OCI-LY7 (cell line): Measurements from ENCODE around the gene TGIF2. TPM values are rescaled to one million over a fixed set of nuclear protein-coding genes. Genes with fewer than 3 reads are reported as not detected.
A peak's percentile ranks its signal among the peaks of the same experiment; 100 is the strongest.

ENCODE experiments used
- BruUV-seq: library from RNA; stranded (reverse); fragments of 400-500 nt; replicated peaks from 2 replicates; lab custom pipeline; 2021; lab: Mats Ljungman, UMichigan
- CTCF ChIA-PET: fragments of 300-600 bp; sonication (Branson Sonifier 250); formaldehyde crosslinking; loops from one replicate; lab custom pipeline; 2022; ENCODE audit warnings: antibody characterized with exemption; ENCODE audit not compliant: unreplicated experiment; lab: Charles Lee
- POLR2A ChIA-PET: fragments of 300-600 bp; sonication (Branson Sonifier 250); formaldehyde crosslinking; loops from one replicate; lab custom pipeline; 2022; ENCODE audit warnings: antibody characterized with exemption; lab: Charles Lee
- DNase-seq: peaks from one replicate; pipeline ENCODE4 v3.0.0-alpha.2; 2015; ENCODE audit warnings: low spot score
- H2AFZ ChIP-seq: fragments of 200-600 bp; sonication (generic), shearing (Covaris generic); 2 replicates; pipeline ENCODE4 v1.6.1; 2014; ENCODE audit warnings: mild to moderate bottlenecking, antibody characterized with exemption, low read length, moderate library complexity
- H3K27ac ChIP-seq: fragments of 200-600 bp; sonication (generic); 2 replicates; pipeline ENCODE4 v1.5.1; 2014; ENCODE audit warnings: mixed run types, low read depth, mild to moderate bottlenecking, moderate library complexity, low read length, inconsistent platforms; ENCODE audit not compliant: poor library complexity, severe bottlenecking
- H3K36me3 ChIP-seq: fragments of 200-600 bp; sonication (generic); 2 replicates; pipeline ENCODE4 v1.6.1; 2014; ENCODE audit warnings: mild to moderate bottlenecking, antibody characterized with exemption, low read length, moderate library complexity, mixed read lengths; ENCODE audit not compliant: insufficient read depth
- H3K4me1 ChIP-seq: fragments of 200-600 bp; sonication (generic); 2 replicates; pipeline ENCODE4 v1.5.1; 2014; ENCODE audit warnings: mild to moderate bottlenecking, low read length; ENCODE audit not compliant: insufficient read depth, poor library complexity, severe bottlenecking
- H3K4me2 ChIP-seq: fragments of 200-600 bp; sonication (generic); 2 replicates; pipeline ENCODE4 v1.6.1; 2014; ENCODE audit warnings: mild to moderate bottlenecking, low read length
- H3K4me3 ChIP-seq: fragments of 200-600 bp; sonication (generic); 2 replicates; pipeline ENCODE4 v1.5.1; 2014; ENCODE audit warnings: mild to moderate bottlenecking, low read depth, low read length; ENCODE audit not compliant: poor library complexity, severe bottlenecking
- H3K79me2 ChIP-seq: fragments of 200-600 bp; sonication (generic); 2 replicates; pipeline ENCODE4 v1.6.1; 2016; ENCODE audit warnings: low read depth, mild to moderate bottlenecking, low read length, moderate library complexity, mixed read lengths; ENCODE audit not compliant: insufficient read depth
- H3K9me2 ChIP-seq: fragments of 200-600 bp; sonication (generic); 2 replicates; pipeline ENCODE4 v1.6.1; 2016; ENCODE audit warnings: mild to moderate bottlenecking, low read length, mixed read lengths; ENCODE audit not compliant: insufficient read depth
- H3K9me3 ChIP-seq: fragments of 200-600 bp; sonication (generic); 2 replicates; pipeline ENCODE4 v1.6.1; 2014; ENCODE audit warnings: mild to moderate bottlenecking, mixed run types, low read length, mixed read lengths
- H4K20me1 ChIP-seq: fragments of 200-600 bp; sonication (generic); 2 replicates; pipeline ENCODE4 v1.6.1; 2014; ENCODE audit warnings: mild to moderate bottlenecking, antibody characterized with exemption, low read length, moderate library complexity, mixed read lengths; ENCODE audit not compliant: insufficient read depth
- CTCF ChIP-seq: fragments of 200-600 bp; sonication (generic); conservative IDR thresholded peaks from 2 replicates; pipeline ENCODE4 v1.5.1; 2014; ENCODE audit warnings: mild to moderate bottlenecking, antibody characterized with exemption, low read length, moderate library complexity, mixed read lengths
- EZH2phosphoT487 ChIP-seq: fragments of 200-600 bp; sonication (generic); IDR thresholded peaks from 2 replicates; pipeline ENCODE4 v1.6.1; 2018; ENCODE audit warnings: low read depth, borderline replicate concordance, mild to moderate bottlenecking, mixed run types, antibody characterized with exemption, low read length, moderate library complexity, mixed read lengths
- intact Hi-C: fragments of 100-400 bp; cut with micrococcal nuclease; formaldehyde crosslinking; loops from one replicate; pipeline ENCODE4 v1.10.0; 2022; ENCODE audit not compliant: unreplicated experiment
- total RNA-seq, 2 experiments: library from RNA; depleted of rRNA in 1 of 2; stranded (reverse); fragments of >200 nt in 1 of 2; shearing (Covaris generic) in 1 of 2; gene quantifications; 2 replicates each; pipeline ENCODE4 v1.2.3, GENCODE V29; 2014 to 2022

Gene TGIF2
- total RNA-seq, 2 experiments from 2014 or later = 41.3 to 45.2 TPM

DNA sequence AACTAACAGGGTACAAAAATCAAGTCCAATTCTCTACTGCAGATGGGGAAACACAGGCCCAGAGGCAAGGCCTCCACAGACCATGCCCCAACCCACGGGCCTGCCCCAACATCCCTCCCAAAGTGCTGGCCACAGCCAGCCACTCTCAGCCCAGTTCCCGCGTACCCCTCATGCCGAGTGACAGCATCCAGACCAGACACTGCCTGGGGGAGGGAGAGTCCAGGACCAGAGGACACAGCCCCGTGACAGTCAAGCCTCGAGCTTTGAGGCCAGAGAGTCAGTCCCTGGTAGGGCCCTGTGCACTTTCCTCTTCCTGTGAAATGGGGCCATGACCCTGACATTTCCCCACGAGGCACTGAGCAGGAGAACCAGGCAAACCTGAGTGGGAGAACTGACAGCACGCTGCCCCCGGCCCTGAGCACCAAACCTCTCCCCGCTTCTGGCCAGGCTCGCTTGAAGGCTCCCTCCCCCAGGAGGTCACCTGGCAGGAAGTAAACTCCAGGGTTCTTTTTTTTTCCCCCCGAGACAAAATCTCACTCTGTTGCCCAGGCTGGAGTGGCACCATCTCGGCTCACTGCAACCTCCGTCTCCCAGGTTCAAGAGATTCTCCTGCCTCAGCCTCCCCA lies 27.2 kb upstream of the TGIF2 start:
- Histone ChIP-seq H3K79me2 (no peaks in the 10 kb centered on the region), H3K9me3 (no peaks in the 10 kb centered on the region), H3K36me3 (no peaks in the 10 kb centered on the region), H3K27ac (no peak overlapping the region), H4K20me1 (no peaks in the 10 kb centered on the region), H3K4me3 (no peak overlapping the region), H3K4me1 (no peaks in the 10 kb centered on the region), H2AFZ (no peak overlapping the region), H3K9me2 (no peaks in the 10 kb centered on the region), H3K4me2 (no peak overlapping the region)
- TF ChIP-seq CTCF (no peak), EZH2phosphoT487 (no peak)
- BruUV-seq = no TSS peak
- ChIA-PET POLR2A (interaction anchor here (0.5 kb wide), 1 partner anchor 456 kb away, joined by 3 read pairs; no protein-coding TSS in a partner anchor), CTCF (no interaction called here)
- intact Hi-C loops = no loop called here
- no peak for DNase-seq

GRCh38 chr20:36547186-36548005 lies 26.0 kb upstream of the TGIF2 start:
- ChIA-PET CTCF (no interaction called here), POLR2A (interaction anchor here (0.5 kb wide), 1 partner anchor 454 kb away, joined by 3 read pairs; no protein-coding TSS in a partner anchor)
- no peak overlapping the region for H3K4me3 ChIP-seq
- H3K79me2 ChIP-seq = no peaks in the 10 kb centered on the region
- no peaks in the 10 kb centered on the region for H4K20me1 ChIP-seq
- H3K9me2 ChIP-seq = no peaks in the 10 kb centered on the region
- no peak for DNase-seq
- no peaks in the 10 kb centered on the region for H3K4me1 ChIP-seq
- TF ChIP-seq CTCF = no peak
- TF ChIP-seq EZH2phosphoT487 = no peak
- no peak overlapping the region for H2AFZ ChIP-seq
- no peaks in the 10 kb centered on the region for H3K36me3 ChIP-seq
- H3K27ac ChIP-seq = no peak overlapping the region
- intact Hi-C loops = no loop called here
- H3K4me2 ChIP-seq = no peak overlapping the region
- BruUV-seq = no TSS peak
- H3K9me3 ChIP-seq = no peaks in the 10 kb centered on the region

- TF ChIP-seq CTCF = peak; percentile 55
- TF ChIP-seq EZH2phosphoT487 = no peak
These were observed 25.4 kb upstream of the TGIF2 start for GRCh38 chr20:36548006-36548315.

More at GRCh38 chr20:36548006-36548315, 25.4 kb upstream of the TGIF2 start:
- H3K9me2 ChIP-seq = no peaks in the 10 kb centered on the region
- H3K27ac ChIP-seq = no peak overlapping the region
- H2AFZ ChIP-seq = no peak overlapping the region
- H3K4me2 ChIP-seq = no peak overlapping the region
- DNase-seq = peak; percentile 29
- no TSS peak for BruUV-seq
- H3K9me3 ChIP-seq = no peaks in the 10 kb centered on the region
- H3K36me3 ChIP-seq = no peaks in the 10 kb centered on the region
- CTCF ChIA-PET = no interaction called here
- no peak overlapping the region for H3K4me3 ChIP-seq
- no peaks in the 10 kb centered on the region for H3K79me2 ChIP-seq
- intact Hi-C loops = no loop called here
- peaks cover 3% of the 10 kb centered on the region for H3K4me1 ChIP-seq
- H4K20me1 ChIP-seq = no peaks in the 10 kb centered on the region
- POLR2A ChIA-PET = no interaction called here
